KOPT-K1 (cell line): ENCODE results near the gene BFAR.
A peak's percentile ranks its signal among the peaks of the same experiment; 100 is the strongest.
"Not testable (repeated sequence)": the region's sequence is repeated elsewhere in the genome, so short reads cannot be mapped to it uniquely, and the experiment has no call there.

ENCODE experiments used
- H3K27ac ChIP-seq: fragments of 200-600 bp; sonication (generic); 2 replicates; pipeline ENCODE4 v1.5.1; 2016; ENCODE audit warnings: antibody characterized with exemption, mild to moderate bottlenecking, low read depth, low read length; ENCODE audit not compliant: poor library complexity, severe bottlenecking
- H3K36me3 ChIP-seq: fragments of 200-600 bp; sonication (generic); 2 replicates; pipeline ENCODE4 v1.5.1; 2017; ENCODE audit warnings: antibody characterized with exemption, mild to moderate bottlenecking, low read length, moderate library complexity; ENCODE audit not compliant: insufficient read depth
- H3K9me3 ChIP-seq: fragments of 200-600 bp; sonication (generic); 2 replicates; pipeline ENCODE4 v1.5.1; 2017; ENCODE audit warnings: antibody characterized with exemption, low read length, mild to moderate bottlenecking; ENCODE audit not compliant: insufficient read depth, poor library complexity, severe bottlenecking

The BFAR gene

DNA sequence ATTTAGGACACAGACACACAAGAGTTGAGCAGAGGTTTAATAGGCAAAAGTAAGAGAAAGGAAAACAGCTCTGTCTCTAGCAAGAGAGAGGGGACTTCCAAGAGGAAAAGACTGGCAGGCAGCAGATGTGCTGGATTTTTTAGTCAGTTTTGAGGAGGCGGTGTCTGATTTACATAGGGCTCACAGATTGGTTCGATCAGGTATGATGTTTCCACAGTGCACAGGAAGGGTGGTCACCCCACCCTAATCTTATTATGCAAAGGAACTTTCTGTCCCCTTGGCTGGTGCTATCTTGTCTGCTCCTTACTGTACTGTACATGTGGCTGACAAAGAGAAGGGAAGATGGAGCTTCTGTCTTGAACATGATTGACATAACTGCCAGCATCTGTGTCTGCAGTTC, 25.3 kb downstream of the BFAR start:
- no peaks in the 10 kb centered on the region for H3K9me3 ChIP-seq
- H3K36me3 ChIP-seq = peaks cover 93% of the 10 kb centered on the region
- H3K27ac ChIP-seq = peak overlapping the region; percentile 27

DNA sequence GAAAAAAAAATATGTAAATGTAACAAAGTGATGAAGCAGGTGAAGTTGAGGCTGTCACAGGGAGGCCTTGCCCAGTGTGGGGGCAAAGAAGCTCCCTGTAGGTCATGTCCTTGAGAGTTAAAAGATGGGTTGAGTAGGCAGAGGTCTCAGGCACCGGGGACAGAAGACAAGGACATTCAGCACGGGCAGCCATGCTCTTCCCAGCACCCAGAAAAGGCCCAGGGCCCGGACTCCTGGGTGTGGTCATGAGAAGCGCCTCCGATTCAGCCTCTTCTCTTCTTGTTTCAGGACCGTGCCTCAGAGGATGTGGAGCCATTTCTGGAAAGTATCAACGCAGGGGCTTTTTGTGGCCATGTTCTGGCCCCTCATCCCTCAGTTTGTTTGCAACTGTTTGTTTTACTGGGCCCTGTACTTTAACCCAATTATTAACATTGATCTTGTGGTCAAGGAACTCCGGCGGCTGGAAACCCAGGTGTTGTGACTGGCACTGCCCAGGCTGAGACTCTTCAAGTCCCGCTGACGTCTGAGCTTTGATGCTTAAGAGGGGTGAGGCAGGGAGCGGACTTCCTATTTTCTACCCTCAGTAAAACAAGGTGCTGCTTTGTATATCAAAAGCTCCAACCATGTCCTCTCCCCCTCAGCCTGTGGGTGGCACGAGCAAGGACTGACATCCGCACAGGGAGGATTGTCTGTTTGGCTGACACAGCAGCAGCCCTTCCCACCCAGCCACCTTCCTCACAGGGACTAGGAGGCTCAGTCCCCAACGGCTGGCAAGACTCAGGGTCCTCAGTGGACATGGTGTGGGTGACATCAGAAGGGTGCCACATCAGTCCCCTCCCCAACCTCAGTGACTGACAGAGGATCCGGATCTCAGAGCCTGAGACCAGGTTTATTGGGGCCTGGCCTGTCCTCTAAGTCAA, 34.9 kb downstream of the BFAR start:
- Histone ChIP-seq H3K27ac (no peak overlapping the region), H3K36me3 (peaks cover 74% of the 10 kb centered on the region), H3K9me3 (no peaks in the 10 kb centered on the region)

DNA sequence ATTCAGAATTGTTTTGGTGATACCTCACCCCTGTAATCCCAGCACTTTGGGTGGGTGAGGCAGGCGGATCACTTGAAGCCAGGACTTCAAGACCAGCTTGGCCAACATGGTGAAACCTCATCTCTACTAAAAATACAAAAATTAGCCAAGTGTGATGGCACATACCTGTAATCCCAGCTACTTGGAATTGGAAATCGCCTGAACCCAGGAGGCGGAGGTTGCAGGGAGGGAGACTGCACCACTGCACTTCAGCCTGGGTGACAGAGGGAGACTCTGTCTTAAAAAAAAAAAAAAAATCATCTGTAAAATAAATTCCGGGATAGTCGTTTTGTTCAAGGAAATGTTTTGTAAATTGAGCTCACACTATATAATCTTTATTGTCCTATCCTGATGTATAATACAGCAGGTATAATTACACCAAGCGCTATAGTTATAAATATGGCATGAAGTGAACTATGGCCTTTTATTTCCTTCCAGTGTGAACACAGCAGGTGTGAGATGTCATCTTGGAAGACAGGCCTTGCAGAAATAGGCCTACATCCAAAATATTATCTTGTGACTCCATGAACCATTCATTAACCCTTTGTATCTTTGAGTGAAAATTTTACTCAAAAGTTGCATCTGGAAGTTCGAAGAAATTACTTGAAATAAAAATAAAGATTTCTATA, 35.9 kb downstream of the BFAR start:
- H3K27ac ChIP-seq = no peak overlapping the region
- no peaks in the 10 kb centered on the region for H3K9me3 ChIP-seq
- peaks cover 63% of the 10 kb centered on the region for H3K36me3 ChIP-seq

DNA sequence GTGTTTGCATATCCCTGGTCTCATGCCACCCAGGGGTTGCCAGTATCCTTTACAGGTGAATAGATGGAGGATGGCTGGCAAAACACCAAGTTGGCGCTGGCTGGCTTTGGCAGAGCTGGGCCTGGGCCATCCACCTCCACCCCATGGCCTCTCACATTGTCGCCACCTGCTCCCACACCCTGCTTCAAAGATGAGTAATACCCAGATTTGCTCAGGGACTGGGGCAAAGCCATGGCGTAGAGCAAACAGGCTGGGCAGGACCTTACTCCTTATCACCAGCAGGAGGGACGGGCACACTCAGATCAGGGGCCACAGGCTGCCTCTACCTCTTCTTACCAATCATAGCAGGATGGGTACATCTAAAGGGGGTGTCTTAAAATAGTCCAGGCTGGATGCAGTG, 37.0 kb downstream of the BFAR start:
- Histone ChIP-seq H3K36me3 (peaks cover 52% of the 10 kb centered on the region), H3K27ac (no peak overlapping the region), H3K9me3 (no peaks in the 10 kb centered on the region)

DNA sequence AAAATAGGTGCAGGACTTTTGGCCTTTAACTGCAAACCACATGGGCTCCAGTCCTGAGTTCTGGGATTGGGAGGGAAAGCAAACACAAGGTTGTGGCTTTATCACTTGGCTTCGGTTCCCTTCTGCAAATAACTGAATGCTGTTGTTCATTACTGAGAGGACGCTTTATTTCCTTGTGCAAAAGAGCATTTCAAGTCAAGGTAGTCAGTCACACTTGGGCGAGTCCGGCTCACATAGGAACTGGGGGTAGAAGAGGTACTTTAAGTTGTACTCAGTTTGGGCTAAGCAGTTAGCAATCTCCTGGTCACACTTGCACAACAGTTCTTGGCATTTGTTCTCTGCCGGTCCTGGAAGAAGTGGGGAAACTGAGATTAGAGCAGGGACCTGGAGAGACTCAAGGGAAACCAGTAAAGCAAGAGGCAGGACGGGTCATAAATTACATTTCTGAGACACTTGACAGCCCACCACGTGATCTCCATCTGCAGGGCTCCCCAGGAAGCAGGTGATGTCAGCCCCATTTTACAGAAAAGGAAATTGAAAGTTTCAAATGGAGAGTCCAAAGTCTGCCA, 39.7 kb downstream of the BFAR start:
- H3K27ac ChIP-seq = no peak overlapping the region
- H3K9me3 ChIP-seq = no peaks in the 10 kb centered on the region

DNA sequence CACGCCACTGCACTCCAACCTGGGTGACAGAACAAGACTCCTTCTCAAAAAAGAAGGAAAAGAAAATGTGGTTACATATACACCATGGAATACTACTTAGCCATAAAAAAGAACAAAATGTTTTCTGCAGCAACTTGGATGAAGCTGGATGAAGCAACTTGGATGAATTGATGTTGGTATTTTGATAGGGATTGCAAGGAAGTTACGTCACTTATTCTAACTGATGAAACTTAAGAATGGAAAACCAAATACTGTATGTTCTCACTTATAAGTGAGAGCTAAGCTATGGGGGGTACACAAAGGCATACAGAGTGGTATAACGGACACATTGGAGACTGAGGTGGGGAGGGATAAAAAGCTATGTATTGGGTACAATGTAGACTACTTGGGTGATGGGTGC, 43.9 kb downstream of the BFAR start:
- Histone ChIP-seq H3K9me3 (no peaks in the 10 kb centered on the region), H3K27ac (no peak overlapping the region), H3K36me3 (no peaks in the 10 kb centered on the region)

More for the DNA sequence above, 39.7 kb downstream of the BFAR start:
- peaks cover 25% of the 10 kb centered on the region for H3K36me3 ChIP-seq

DNA sequence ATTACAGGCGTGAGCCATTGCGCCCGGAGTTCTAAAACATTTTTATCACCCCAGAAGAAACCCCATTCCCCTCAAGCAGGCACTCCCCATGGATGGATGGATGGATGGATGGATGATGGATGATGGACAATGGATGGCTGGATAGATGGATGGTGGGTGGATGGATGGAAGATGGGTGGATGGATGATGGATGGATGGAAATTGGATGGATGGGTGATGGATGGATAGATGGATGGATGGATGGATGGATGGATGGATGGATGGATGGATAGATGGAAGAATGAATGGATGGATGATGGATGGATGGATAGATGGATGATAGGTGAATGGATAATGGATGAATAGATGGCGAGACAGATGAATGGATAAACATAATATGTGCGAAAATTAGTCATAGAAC, 44.9 kb downstream of the BFAR start:
- Histone ChIP-seq H3K9me3 (no peaks in the 10 kb centered on the region), H3K36me3 (no peaks in the 10 kb centered on the region), H3K27ac (no peak overlapping the region)

DNA sequence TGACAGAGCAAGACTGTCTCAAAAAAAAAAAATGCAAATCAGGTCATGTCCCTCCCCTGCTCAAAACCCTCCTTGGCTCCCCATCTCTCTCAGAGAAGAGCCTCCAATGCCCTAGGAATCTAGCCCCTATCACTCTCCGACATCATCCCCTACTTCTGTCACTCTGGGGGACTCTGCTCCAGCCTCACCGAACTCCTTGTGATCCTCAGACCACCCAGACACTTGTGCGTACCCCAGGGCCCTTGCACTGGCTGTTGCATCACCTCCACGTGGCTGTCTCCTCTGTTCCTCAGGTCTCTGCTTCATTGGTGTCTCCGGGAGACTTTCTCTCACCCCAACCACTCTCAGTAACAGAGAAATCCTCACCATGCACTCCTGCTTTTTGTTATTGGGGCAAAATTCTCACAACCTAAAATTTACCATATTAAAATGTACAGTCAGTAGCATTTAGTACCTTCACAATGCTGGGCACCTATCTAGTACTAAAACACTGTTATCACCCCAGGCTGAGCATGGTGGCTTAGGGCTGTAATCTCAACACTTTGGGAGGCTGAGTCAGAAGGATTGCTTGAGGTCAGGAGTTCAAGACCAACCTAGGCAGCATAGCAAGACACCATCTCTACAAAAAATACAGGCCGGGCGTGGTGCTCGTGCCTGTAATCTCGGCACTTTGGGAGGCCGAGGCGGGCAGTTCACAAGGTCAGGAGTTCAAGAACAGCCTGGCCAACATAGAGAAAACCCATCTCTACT, 46.2 kb downstream of the BFAR start:
- Histone ChIP-seq H3K27ac (no peak overlapping the region), H3K9me3 (no peaks in the 10 kb centered on the region), H3K36me3 (no peaks in the 10 kb centered on the region)

DNA sequence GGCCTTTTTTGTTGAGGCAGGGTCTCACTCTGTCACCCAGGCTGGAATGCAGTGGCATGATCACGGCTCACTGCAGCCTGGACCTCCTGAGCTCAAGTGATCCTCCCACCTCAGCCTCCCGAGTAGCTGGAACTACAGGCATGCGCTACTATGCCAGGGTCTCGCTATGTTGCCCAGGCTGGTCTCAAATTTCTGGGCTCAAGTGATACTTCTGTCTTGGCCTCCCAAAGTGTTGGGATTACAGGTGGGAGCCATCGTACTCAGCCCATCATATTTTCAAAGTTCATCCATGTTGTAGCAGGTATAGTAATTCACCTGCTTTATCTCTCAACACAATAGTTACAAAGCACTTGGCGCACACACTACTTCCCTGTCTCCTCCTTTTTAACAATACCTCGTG, 47.6 kb downstream of the BFAR start:
- not testable (repeated sequence) for H3K36me3 ChIP-seq, H3K27ac ChIP-seq, H3K9me3 ChIP-seq

DNA sequence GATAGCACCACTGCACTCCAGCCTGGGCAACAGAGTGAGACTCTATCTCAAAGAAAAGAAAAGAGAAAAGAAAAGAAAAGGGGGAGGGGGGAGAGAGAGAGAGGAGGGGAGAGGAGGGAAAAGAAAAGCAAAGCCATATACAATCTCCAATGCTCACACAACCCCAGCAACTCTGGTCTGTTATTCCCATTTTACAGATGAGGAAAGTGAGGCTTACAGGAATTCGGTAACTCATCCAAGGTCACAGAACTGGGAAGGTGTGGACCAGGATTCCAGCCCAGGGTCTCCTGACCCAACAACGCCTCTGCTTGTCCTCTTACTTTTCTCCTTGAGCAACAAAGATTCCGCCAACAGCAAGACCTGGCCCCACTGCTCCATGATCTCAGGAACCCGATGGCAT, 48.4 kb downstream of the BFAR start:
- no peak overlapping the region for H3K27ac ChIP-seq
- H3K9me3 ChIP-seq = no peaks in the 10 kb centered on the region
- H3K36me3 ChIP-seq = no peaks in the 10 kb centered on the region

DNA sequence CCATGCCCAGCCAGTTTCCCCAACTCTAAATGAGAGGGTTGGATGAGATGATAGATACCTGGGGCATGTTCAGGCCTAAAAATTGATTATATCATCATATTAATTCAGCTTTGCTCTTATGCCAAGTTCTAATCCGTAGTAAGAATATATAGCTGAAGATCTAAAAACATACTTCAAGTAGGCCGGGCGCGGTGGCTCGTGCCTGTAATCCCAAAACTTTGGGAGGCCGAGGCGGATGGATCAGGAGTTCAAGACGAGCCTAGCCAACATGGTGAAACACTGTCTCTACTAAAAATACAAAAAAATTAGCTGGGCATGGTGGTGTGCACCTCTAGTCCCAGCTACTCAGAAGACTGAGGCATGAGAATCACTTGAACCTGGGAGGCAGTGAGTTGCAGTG, 49.4 kb downstream of the BFAR start:
- Histone ChIP-seq H3K27ac (no peak overlapping the region), H3K36me3 (no peaks in the 10 kb centered on the region), H3K9me3 (no peaks in the 10 kb centered on the region)

DNA sequence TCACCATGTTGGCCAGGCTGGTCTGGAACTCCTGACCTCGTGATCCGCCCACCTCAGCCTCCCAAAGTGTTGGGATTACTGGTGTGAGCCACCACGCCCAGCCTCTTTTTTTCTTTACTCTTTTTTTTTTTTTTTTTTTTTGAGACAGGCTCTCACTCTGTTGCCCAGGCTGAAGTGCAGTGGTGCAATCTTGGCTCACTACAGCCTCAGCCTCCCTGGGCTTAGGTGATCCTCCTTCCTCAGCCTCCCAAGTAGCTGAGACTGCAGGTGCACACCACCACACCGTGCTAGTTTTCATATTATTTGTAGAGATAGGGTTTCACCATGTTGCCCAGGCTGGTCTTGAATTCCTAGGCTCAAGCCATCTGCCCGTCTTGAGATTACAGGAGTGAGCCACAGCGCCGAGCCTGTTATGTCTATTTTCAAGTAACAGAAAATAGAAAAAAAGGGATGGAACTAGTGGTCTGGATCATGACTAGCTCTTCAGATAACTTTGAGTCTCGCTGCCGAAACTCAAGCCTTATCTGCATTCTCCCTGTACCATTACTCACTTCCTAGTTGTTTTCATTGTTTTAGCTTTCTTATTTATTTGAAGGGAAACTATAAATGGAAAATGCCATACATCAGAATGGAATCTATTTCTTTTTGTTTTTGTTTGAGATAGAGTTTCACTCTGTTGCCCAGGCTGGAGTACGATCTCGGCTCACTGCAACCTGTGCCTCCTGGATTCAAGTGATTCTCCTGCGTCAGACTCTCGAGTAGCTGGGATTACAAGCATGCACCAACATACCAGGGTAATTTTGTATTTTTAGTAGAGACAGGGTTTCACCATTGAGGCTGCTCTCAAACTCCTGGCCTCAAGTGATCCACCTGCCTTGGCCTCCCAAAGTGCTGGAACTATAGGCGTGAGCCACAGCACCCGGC, 53.4 kb downstream of the BFAR start:
- not testable (repeated sequence) for H3K27ac ChIP-seq, H3K9me3 ChIP-seq, H3K36me3 ChIP-seq

DNA sequence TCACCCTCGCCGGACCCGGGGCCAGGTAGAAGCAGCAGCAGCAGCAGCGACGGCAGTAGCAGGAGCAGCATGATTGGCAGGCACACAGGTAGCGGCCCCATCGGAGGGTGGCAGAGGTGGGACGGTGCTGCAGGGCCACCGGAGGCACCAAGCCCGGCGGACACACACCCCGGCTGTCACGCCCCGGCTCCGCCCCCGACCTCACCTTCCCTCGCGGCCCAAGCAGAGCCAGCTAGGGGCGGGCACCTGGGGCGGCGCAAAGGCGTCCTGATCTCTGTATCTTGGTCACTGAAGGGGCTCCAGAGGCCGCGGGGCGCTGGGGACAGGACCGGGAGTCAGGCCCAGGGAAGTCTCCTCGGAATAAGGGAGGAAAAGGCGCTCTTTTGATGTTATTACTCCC, 61.4 kb downstream of the BFAR start, which contains the start of gene PLA2G10:
Gene PLA2G10, minus strand, starts transcription at position 180 of the 400 bp plus-strand sequence. Its CDS starts 79 bp downstream, at position 101.
- H3K9me3 ChIP-seq, H3K27ac ChIP-seq, H3K36me3 ChIP-seq: not testable (repeated sequence)

DNA sequence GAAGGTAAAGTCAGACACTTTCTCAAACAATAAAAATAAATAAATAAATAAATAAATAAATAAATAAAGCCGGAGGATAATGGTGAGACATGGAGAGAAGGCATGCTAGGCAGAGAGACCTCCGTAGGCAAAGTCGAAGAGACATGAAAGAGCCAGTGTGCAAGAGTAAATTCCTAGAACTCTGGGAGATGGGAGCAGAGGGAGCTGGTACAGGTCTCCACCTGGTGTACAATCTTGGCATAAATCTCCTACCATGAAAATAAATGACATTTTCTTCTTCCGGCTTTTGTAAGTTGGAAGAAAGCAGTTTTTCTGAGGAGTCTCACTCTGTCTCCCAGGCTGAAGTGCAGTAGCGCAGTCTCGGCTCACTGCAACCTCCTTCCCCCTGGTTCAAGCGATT, 69.1 kb downstream of the BFAR start:
- not testable (repeated sequence) for H3K9me3 ChIP-seq, H3K36me3 ChIP-seq, H3K27ac ChIP-seq
